ENCODE measurements around the gene EFCAB6.

GRCh38 chr22:43840431-43840830 is 28.3 kb upstream of the EFCAB6 start:
- TF ChIP-seq, protein P1, sequence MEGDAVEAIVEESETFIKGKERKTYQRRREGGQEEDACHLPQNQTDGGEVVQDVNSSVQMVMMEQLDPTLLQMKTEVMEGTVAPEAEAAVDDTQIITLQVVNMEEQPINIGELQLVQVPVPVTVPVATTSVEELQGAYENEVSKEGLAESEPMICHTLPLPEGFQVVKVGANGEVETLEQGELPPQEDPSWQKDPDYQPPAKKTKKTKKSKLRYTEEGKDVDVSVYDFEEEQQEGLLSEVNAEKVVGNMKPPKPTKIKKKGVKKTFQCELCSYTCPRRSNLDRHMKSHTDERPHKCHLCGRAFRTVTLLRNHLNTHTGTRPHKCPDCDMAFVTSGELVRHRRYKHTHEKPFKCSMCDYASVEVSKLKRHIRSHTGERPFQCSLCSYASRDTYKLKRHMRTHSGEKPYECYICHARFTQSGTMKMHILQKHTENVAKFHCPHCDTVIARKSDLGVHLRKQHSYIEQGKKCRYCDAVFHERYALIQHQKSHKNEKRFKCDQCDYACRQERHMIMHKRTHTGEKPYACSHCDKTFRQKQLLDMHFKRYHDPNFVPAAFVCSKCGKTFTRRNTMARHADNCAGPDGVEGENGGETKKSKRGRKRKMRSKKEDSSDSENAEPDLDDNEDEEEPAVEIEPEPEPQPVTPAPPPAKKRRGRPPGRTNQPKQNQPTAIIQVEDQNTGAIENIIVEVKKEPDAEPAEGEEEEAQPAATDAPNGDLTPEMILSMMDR (IDR thresholded peaks at IDR 0.05): no peak
- TF ChIP-seq POLR2A (IDR thresholded peaks at IDR 0.05): no peak
